ENCODE data around the gene PBRM1. TPM values are rescaled to one million over a fixed set of nuclear protein-coding genes. Genes with fewer than 3 reads are reported as not detected.
"Not testable (repeated sequence)": the region's sequence is repeated elsewhere in the genome, so short reads cannot be mapped to it uniquely, and the experiment has no call there.

Gene PBRM1
- total and polyA plus RNA-seq, 2 donors (not counting 1 experiment from before 2014, with no cell fraction given), result 37.2 to 97.3 TPM

DNA sequence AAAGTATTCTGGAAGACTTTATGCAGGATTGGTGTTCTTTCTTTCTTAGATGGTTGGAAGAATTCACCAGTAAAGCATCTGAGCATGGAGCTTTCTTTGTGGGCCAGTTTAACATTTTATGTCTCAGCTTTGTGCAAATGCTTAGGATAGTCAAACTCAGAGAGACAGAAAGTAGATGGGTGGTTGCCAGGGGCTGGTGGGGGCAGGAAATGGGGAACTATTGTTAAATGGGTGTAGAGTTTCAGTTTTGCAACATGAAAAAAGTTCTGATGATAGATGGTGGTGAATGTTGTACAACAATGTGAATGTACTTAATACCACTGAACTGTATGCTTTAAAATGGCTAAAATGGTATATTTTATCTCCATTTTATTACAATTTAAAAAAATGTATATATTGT lies 45.0 kb upstream of the PBRM1 start:
- TF ChIP-seq, protein P1, sequence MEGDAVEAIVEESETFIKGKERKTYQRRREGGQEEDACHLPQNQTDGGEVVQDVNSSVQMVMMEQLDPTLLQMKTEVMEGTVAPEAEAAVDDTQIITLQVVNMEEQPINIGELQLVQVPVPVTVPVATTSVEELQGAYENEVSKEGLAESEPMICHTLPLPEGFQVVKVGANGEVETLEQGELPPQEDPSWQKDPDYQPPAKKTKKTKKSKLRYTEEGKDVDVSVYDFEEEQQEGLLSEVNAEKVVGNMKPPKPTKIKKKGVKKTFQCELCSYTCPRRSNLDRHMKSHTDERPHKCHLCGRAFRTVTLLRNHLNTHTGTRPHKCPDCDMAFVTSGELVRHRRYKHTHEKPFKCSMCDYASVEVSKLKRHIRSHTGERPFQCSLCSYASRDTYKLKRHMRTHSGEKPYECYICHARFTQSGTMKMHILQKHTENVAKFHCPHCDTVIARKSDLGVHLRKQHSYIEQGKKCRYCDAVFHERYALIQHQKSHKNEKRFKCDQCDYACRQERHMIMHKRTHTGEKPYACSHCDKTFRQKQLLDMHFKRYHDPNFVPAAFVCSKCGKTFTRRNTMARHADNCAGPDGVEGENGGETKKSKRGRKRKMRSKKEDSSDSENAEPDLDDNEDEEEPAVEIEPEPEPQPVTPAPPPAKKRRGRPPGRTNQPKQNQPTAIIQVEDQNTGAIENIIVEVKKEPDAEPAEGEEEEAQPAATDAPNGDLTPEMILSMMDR (conservative IDR thresholded peaks at IDR 0.05 in 1 of 2, IDR thresholded peaks at IDR 0.05 in 1 of 2; ENCODE audit: low read depth in 1 of 2, low read length in 2 of 2), result no peak
- TF ChIP-seq EZH2 (IDR thresholded peaks at IDR 0.05; ENCODE audit: low read length, missing control alignments), result no peak

DNA sequence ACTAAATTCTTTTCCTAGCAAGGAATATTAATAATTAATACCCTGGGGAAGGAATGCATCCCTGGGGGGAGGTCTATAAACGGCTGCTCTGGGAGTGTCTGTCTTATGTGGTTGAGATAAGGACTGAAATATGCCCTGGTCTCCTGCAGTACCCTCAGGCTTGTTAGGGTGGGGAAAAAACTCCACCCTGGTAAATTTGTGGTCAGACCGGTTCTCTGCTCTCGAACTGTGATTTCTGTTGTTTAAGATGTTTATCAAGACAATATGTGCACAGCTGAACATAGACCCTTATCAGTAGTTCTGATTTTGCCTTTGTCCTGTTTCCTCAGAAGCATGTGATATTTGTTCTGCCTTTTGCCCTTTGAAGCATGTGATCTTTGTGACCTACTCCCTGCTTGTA lies 43.0 kb upstream of the PBRM1 start:
- H4K20me1 ChIP-seq (ENCODE audit: control insufficient read depth, extremely low read depth, insufficient read depth, low read length); H3K4me3 ChIP-seq (replicated peaks in 1 of 4; ENCODE audit: control extremely low read depth in 1 of 4, insufficient read depth in 1 of 4, low read depth in 3 of 4, low read length in 4 of 4); H3K9me3 ChIP-seq (ENCODE audit: control insufficient read depth, insufficient read depth, low read depth, low read length); H3K27ac ChIP-seq (ENCODE audit: insufficient read depth, low read length); H3K36me3 ChIP-seq (ENCODE audit: control insufficient read depth, insufficient read depth, low read length); H3K4me2 ChIP-seq (ENCODE audit: extremely low read depth, insufficient read depth, low read length); H3K79me2 ChIP-seq (ENCODE audit: control insufficient read depth, insufficient read depth, low read length); DNase-seq (ENCODE audit: low read depth in 2 of 2); H3K27me3 ChIP-seq (ENCODE audit: control insufficient read depth, insufficient read depth, low read length); H3K9ac ChIP-seq (ENCODE audit: insufficient read depth, low read length); H3K4me1 ChIP-seq (ENCODE audit: control insufficient read depth, extremely low read depth, insufficient read depth, low read length); H2AFZ ChIP-seq (ENCODE audit: low read length): not testable (repeated sequence)

More for the DNA sequence above, 45.0 kb upstream of the PBRM1 start:
- Histone ChIP-seq H3K79me2 (ENCODE audit: control insufficient read depth, insufficient read depth, low read length) (no peaks in the 10 kb centered on the region), H3K4me3 (replicated peaks in 1 of 4; ENCODE audit: control extremely low read depth in 1 of 4, insufficient read depth in 1 of 4, low read depth in 3 of 4, low read length in 4 of 4) (no peak overlapping the region), H3K27me3 (ENCODE audit: control insufficient read depth, insufficient read depth, low read length) (no peaks in the 10 kb centered on the region), H3K27ac (ENCODE audit: insufficient read depth, low read length) (no peak overlapping the region), H3K9me3 (ENCODE audit: control insufficient read depth, insufficient read depth, low read depth, low read length) (no peaks in the 10 kb centered on the region), H3K9ac (ENCODE audit: insufficient read depth, low read length) (no peak overlapping the region), H4K20me1 (ENCODE audit: control insufficient read depth, extremely low read depth, insufficient read depth, low read length) (no peaks in the 10 kb centered on the region), H3K36me3 (ENCODE audit: control insufficient read depth, insufficient read depth, low read length) (peaks cover 2% of the 10 kb centered on the region), H2AFZ (ENCODE audit: low read length) (no peak overlapping the region), H3K4me2 (ENCODE audit: extremely low read depth, insufficient read depth, low read length) (no peak overlapping the region), H3K4me1 (ENCODE audit: control insufficient read depth, extremely low read depth, insufficient read depth, low read length) (no peaks in the 10 kb centered on the region)
- DNase-seq (ENCODE audit: low read depth in 2 of 2), result peak in 1 of 2 donors; percentile 17

DNA sequence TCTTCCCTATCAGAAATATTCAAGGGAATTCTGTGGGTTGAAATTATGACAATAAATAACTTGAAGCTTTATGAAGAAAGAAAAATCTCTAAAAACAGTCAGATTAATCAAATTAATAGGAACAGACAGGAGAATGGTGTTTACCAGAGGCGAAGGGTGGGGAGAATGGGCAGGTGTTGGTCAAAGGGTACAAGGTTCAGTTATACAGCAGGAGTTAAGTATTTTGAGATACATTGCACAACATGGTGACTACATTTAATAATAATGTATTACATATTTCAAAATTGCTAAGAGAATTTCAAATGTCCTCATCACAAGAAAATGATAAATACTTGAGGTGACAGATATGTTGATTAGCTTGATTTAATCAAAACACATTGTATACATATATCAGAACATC lies 38.8 kb upstream of the PBRM1 start:
- Histone ChIP-seq H4K20me1 (ENCODE audit: control insufficient read depth, extremely low read depth, insufficient read depth, low read length) (no peaks in the 10 kb centered on the region), H3K27ac (ENCODE audit: insufficient read depth, low read length) (no peak overlapping the region), H3K27me3 (ENCODE audit: control insufficient read depth, insufficient read depth, low read length) (no peaks in the 10 kb centered on the region), H3K36me3 (ENCODE audit: control insufficient read depth, insufficient read depth, low read length) (no peaks in the 10 kb centered on the region), H3K9ac (ENCODE audit: insufficient read depth, low read length) (no peak overlapping the region), H2AFZ (ENCODE audit: low read length) (no peak overlapping the region), H3K4me3 (replicated peaks in 1 of 4; ENCODE audit: control extremely low read depth in 1 of 4, insufficient read depth in 1 of 4, low read depth in 3 of 4, low read length in 4 of 4) (no peak overlapping the region), H3K4me2 (ENCODE audit: extremely low read depth, insufficient read depth, low read length) (no peak overlapping the region), H3K79me2 (ENCODE audit: control insufficient read depth, insufficient read depth, low read length) (no peaks in the 10 kb centered on the region), H3K9me3 (ENCODE audit: control insufficient read depth, insufficient read depth, low read depth, low read length) (no peaks in the 10 kb centered on the region), H3K4me1 (ENCODE audit: control insufficient read depth, extremely low read depth, insufficient read depth, low read length) (no peaks in the 10 kb centered on the region)
- no peak for DNase-seq (ENCODE audit: low read depth in 2 of 2)
- TF ChIP-seq, protein P1 (conservative IDR thresholded peaks at IDR 0.05 in 1 of 2, IDR thresholded peaks at IDR 0.05 in 1 of 2; ENCODE audit: low read depth in 1 of 2, low read length in 2 of 2), result no peak
- no peak for TF ChIP-seq EZH2 (IDR thresholded peaks at IDR 0.05; ENCODE audit: low read length, missing control alignments)

Measured in fibroblast of lung (primary cell).